GM23338 (cell line): Measurements from ENCODE around the gene SYNE2.

Source experiments
- CREB1 ChIP-seq: fragments of 250-450 bp; sonication (Bioruptor Pico); IDR thresholded peaks from 2 replicates; pipeline ENCODE4 v1.5.0; 2020; ENCODE audit warnings: low read depth, mild to moderate bottlenecking, moderate library complexity
- EZH2 ChIP-seq: fragments of 200-600 bp; sonication (generic); IDR thresholded peaks from one replicate; pipeline ENCODE4 v1.8.0; 2017; ENCODE audit warnings: antibody characterized with exemption, mild to moderate bottlenecking, low read depth; ENCODE audit not compliant: unreplicated experiment
- JUNB ChIP-seq: IDR thresholded peaks from one replicate; pipeline ENCODE4 v1.6.1; 2016; ENCODE audit warnings: antibody characterized with exemption; ENCODE audit not compliant: unreplicated experiment
- POLR2AphosphoS5 ChIP-seq: IDR thresholded peaks from 2 replicates; pipeline ENCODE4 v1.6.1; 2016; ENCODE audit warnings: antibody characterized with exemption, low read depth
- TF ChIP-seq, protein P1 (sequence below), 2 experiments: fragments of 200-600 bp in 1 of 2; sonication (generic) in 1 of 2; conservative IDR thresholded peaks; 2 replicates each; pipeline versions ENCODE4 v1.5.1 to v1.6.1; 2016 to 2017; ENCODE audit warnings: antibody characterized with exemption in 2 of 2, low read depth in 2 of 2, mild to moderate bottlenecking in 2 of 2, moderate library complexity in 1 of 2
- TF ChIP-seq, protein P2 (sequence below): IDR thresholded peaks from one replicate; pipeline ENCODE4 v1.6.1; 2018; ENCODE audit warnings: antibody characterized with exemption; ENCODE audit not compliant: unreplicated experiment

DNA sequence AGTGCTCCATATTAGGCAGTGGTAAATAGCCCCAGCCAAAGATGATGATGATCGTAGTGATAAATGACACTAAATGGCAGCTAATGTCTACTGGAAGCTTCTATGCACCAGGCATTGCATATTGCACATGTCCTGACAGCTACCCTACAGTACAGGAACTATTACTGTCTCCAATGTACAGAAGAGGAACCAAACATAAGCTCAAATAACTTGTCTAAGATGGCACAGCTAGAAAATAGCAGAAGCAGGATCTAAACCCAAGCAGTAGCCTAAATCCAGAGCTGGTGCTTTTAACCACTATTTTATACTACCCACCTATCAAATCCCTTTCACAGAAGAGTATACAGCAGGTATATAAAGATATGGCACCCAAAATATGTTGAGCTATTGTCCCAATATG, 412.4 kb downstream of the SYNE2 start:
- TF ChIP-seq, protein P1, sequence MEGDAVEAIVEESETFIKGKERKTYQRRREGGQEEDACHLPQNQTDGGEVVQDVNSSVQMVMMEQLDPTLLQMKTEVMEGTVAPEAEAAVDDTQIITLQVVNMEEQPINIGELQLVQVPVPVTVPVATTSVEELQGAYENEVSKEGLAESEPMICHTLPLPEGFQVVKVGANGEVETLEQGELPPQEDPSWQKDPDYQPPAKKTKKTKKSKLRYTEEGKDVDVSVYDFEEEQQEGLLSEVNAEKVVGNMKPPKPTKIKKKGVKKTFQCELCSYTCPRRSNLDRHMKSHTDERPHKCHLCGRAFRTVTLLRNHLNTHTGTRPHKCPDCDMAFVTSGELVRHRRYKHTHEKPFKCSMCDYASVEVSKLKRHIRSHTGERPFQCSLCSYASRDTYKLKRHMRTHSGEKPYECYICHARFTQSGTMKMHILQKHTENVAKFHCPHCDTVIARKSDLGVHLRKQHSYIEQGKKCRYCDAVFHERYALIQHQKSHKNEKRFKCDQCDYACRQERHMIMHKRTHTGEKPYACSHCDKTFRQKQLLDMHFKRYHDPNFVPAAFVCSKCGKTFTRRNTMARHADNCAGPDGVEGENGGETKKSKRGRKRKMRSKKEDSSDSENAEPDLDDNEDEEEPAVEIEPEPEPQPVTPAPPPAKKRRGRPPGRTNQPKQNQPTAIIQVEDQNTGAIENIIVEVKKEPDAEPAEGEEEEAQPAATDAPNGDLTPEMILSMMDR (conservative IDR thresholded peaks at IDR 0.05; ENCODE audit: low read depth in 2 of 2): no peak
- TF ChIP-seq POLR2AphosphoS5 (no peak), CREB1 (CRISPR knock-in tag) (no peak), EZH2 (no peak), JUNB (no peak)
- TF ChIP-seq, protein P2, sequence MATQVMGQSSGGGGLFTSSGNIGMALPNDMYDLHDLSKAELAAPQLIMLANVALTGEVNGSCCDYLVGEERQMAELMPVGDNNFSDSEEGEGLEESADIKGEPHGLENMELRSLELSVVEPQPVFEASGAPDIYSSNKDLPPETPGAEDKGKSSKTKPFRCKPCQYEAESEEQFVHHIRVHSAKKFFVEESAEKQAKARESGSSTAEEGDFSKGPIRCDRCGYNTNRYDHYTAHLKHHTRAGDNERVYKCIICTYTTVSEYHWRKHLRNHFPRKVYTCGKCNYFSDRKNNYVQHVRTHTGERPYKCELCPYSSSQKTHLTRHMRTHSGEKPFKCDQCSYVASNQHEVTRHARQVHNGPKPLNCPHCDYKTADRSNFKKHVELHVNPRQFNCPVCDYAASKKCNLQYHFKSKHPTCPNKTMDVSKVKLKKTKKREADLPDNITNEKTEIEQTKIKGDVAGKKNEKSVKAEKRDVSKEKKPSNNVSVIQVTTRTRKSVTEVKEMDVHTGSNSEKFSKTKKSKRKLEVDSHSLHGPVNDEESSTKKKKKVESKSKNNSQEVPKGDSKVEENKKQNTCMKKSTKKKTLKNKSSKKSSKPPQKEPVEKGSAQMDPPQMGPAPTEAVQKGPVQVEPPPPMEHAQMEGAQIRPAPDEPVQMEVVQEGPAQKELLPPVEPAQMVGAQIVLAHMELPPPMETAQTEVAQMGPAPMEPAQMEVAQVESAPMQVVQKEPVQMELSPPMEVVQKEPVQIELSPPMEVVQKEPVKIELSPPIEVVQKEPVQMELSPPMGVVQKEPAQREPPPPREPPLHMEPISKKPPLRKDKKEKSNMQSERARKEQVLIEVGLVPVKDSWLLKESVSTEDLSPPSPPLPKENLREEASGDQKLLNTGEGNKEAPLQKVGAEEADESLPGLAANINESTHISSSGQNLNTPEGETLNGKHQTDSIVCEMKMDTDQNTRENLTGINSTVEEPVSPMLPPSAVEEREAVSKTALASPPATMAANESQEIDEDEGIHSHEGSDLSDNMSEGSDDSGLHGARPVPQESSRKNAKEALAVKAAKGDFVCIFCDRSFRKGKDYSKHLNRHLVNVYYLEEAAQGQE: no peak
